Measurements from ENCODE around the gene GRIP2.

Gene GRIP2

GRCh38 chr3:14520967-14521366 is 19.2 kb downstream of the GRIP2 start:
- no peak for DNase-seq (ENCODE audit: low spot score)
- no peak for TF ChIP-seq CTCF (IDR thresholded peaks at IDR 0.05; ENCODE audit: borderline replicate concordance, control extremely low read depth, extremely low read depth, insufficient read depth, missing control alignments)
- in situ Hi-C loops (cut with MboI; ENCODE audit: low sequenced_read_pairs, unreplicated experiment): no loop called here

- in situ Hi-C loops (cut with MboI; ENCODE audit: low sequenced_read_pairs, unreplicated experiment): no loop called here
- DNase-seq (ENCODE audit: low spot score): no peak
- TF ChIP-seq CTCF (IDR thresholded peaks at IDR 0.05; ENCODE audit: borderline replicate concordance, control extremely low read depth, extremely low read depth, insufficient read depth, missing control alignments): no peak
Observed at GRCh38 chr3:14520149-14520548, 20.0 kb downstream of the GRIP2 start.

- in situ Hi-C loops (cut with MboI; ENCODE audit: low sequenced_read_pairs, unreplicated experiment): no loop called here
- no peak for DNase-seq (ENCODE audit: low spot score)
- no peak for TF ChIP-seq CTCF (IDR thresholded peaks at IDR 0.05; ENCODE audit: borderline replicate concordance, control extremely low read depth, extremely low read depth, insufficient read depth, missing control alignments)
Observed at GRCh38 chr3:14519406-14519805, 20.7 kb downstream of the GRIP2 start.

- TF ChIP-seq CTCF (IDR thresholded peaks at IDR 0.05; ENCODE audit: borderline replicate concordance, control extremely low read depth, extremely low read depth, insufficient read depth, missing control alignments): no peak
- no peak for DNase-seq (ENCODE audit: low spot score)
- in situ Hi-C loops (cut with MboI; ENCODE audit: low sequenced_read_pairs, unreplicated experiment): no loop called here
Observed at GRCh38 chr3:14518893-14519292, 21.2 kb downstream of the GRIP2 start.

- no peak for DNase-seq (ENCODE audit: low spot score)
- in situ Hi-C loops (cut with MboI; ENCODE audit: low sequenced_read_pairs, unreplicated experiment): no loop called here
- no peak for TF ChIP-seq CTCF (IDR thresholded peaks at IDR 0.05; ENCODE audit: borderline replicate concordance, control extremely low read depth, extremely low read depth, insufficient read depth, missing control alignments)
Observed at GRCh38 chr3:14518432-14518802, 21.7 kb downstream of the GRIP2 start.

- no peak for DNase-seq (ENCODE audit: low spot score)
- TF ChIP-seq CTCF (IDR thresholded peaks at IDR 0.05; ENCODE audit: borderline replicate concordance, control extremely low read depth, extremely low read depth, insufficient read depth, missing control alignments): no peak
- in situ Hi-C loops (cut with MboI; ENCODE audit: low sequenced_read_pairs, unreplicated experiment): no loop called here
Observed at GRCh38 chr3:14517601-14518431, 22.3 kb downstream of the GRIP2 start.

Data from GM13976 (cell line).